GM12878 (cell line): Measurements from ENCODE around the gene MYO10. TPM values are rescaled to one million over a fixed set of nuclear protein-coding genes. Genes with fewer than 3 reads are reported as not detected.

Source experiments
- ATAC-seq: fragments of 200-7000 bp; cut with Tn5 transposase; 3 replicates; pipeline ENCODE4 v1.9.1; 2020; ENCODE audit warnings: mild to moderate bottlenecking, moderate library complexity
- BruUV-seq: library from RNA; stranded (reverse); fragments of 400-500 nt; replicated peaks from 2 replicates; lab custom pipeline; 2021; lab: Mats Ljungman, UMichigan
- CTCF ChIA-PET: fragments of 300-600 bp; sonication (Branson Sonifier 250); formaldehyde crosslinking; extraction: SDS; loops from one replicate; lab custom pipeline; 2021; ENCODE audit warnings: inconsistent platforms; lab: Yijun Ruan, JAX
- POLR2A ChIA-PET: fragments of 350-600 bp; formaldehyde crosslinking; extraction: SDS; loops from one replicate; lab custom pipeline; 2021; ENCODE audit warnings: inconsistent platforms; lab: Charles Lee
- RAD21 ChIA-PET: fragments of 300-600 bp; sonication (Branson Sonifier 250); formaldehyde crosslinking; loops from one replicate; lab custom pipeline; 2023; ENCODE audit warnings: antibody characterized with exemption; ENCODE audit not compliant: unreplicated experiment; lab: Charles Lee
- SMC1A ChIA-PET: fragments of 300-600 bp; sonication (Branson Sonifier 250); formaldehyde crosslinking; loops from one replicate; lab custom pipeline; 2023; ENCODE audit not compliant: unreplicated experiment, uncharacterized antibody; lab: Charles Lee
- DNase-seq: peaks from one replicate; pipeline ENCODE4 v3.0.0-alpha.2; 2011; ENCODE audit warnings: low read depth, low spot score
- FAIRE-seq: peaks from 3 replicates; lab custom pipeline; 2011; peaks lifted over from hg19 to GRCh38; lab: Jason Lieb, UNC
- H2AFZ ChIP-seq: 2 replicates; pipeline ENCODE4 v1.6.0; 2011; ENCODE audit warnings: low read depth, low read length, control low read depth; ENCODE audit not compliant: control insufficient read depth
- H3K27ac ChIP-seq: 2 replicates; pipeline ENCODE4 v1.5.1; 2011; ENCODE audit warnings: control low read depth; ENCODE audit not compliant: control insufficient read depth, insufficient read depth
- H3K27me3 ChIP-seq, 2 experiments: replicated peaks in 1 of 2; 2 replicates each; pipeline versions ENCODE4 v1.6.0 to v1.6.1; 2011; ENCODE audit warnings: low read length in 1 of 2; ENCODE audit not compliant: control insufficient read depth in 2 of 2, insufficient read depth in 2 of 2
- H3K36me3 ChIP-seq, 2 experiments: 2 replicates each; pipeline ENCODE4 v1.5.1; 2011; ENCODE audit warnings: low read length in 1 of 2; ENCODE audit not compliant: control insufficient read depth in 2 of 2, insufficient read depth in 2 of 2
- H3K4me1 ChIP-seq: 2 replicates; pipeline ENCODE4 v1.6.1; 2011; ENCODE audit warnings: mild to moderate bottlenecking, low read length, moderate library complexity, mixed read lengths; ENCODE audit not compliant: control insufficient read depth, insufficient read depth
- H3K4me2 ChIP-seq: 2 replicates; pipeline ENCODE4 v1.6.0; 2011; ENCODE audit warnings: control low read depth; ENCODE audit not compliant: control insufficient read depth, insufficient read depth
- H3K4me3 ChIP-seq: fragments of 200-600 bp; sonication (generic); 2 replicates; pipeline ENCODE4 v1.5.1; 2016
- H3K79me2 ChIP-seq: 2 replicates; pipeline ENCODE4 v1.6.0; 2011; ENCODE audit warnings: low read length; ENCODE audit not compliant: control insufficient read depth, insufficient read depth
- H3K9ac ChIP-seq: 2 replicates; pipeline ENCODE4 v1.8.0; 2011; ENCODE audit warnings: low read length, control low read depth, mixed read lengths; ENCODE audit not compliant: control insufficient read depth, insufficient read depth
- H3K9me3 ChIP-seq: replicated peaks from 3 replicates; pipeline ENCODE4 v1.5.1; 2011; ENCODE audit warnings: mild to moderate bottlenecking, low read length; ENCODE audit not compliant: control insufficient read depth, insufficient read depth
- H4K20me1 ChIP-seq: 2 replicates; pipeline ENCODE4 v1.6.0; 2011; ENCODE audit not compliant: control insufficient read depth, insufficient read depth
- CBX5 ChIP-seq: sonication (generic); IDR thresholded peaks from 2 replicates; pipeline ENCODE4 v1.6.1; 2016; ENCODE audit warnings: low read depth, moderate library complexity, mild to moderate bottlenecking, inconsistent platforms
- CEBPB ChIP-seq, 2 experiments: fragments of 150-350 bp in 1 of 2; IDR thresholded peaks; 2 replicates each; pipeline ENCODE4 v1.6.1; 2012 to 2014; ENCODE audit warnings: low read depth in 2 of 2, low read length in 2 of 2, borderline replicate concordance in 1 of 2, inconsistent platforms in 1 of 2
- EZH2 ChIP-seq: IDR thresholded peaks from 2 replicates; pipeline ENCODE4 v1.6.1; 2012; ENCODE audit warnings: low read depth, mild to moderate bottlenecking, control low read depth, inconsistent platforms, low read length, borderline replicate concordance; ENCODE audit not compliant: control insufficient read depth
- MTA2 ChIP-seq: fragments of 450-650 bp; IDR thresholded peaks from 2 replicates; pipeline ENCODE4 v1.6.1; 2016; ENCODE audit warnings: low read depth, mild to moderate bottlenecking, moderate library complexity
- MTA3 ChIP-seq: IDR thresholded peaks from 2 replicates; pipeline ENCODE4 v1.6.1; 2012; ENCODE audit warnings: low read length, inconsistent platforms, borderline replicate concordance
- MYC ChIP-seq: IDR thresholded peaks from 2 replicates; pipeline ENCODE4 v1.6.1; 2011; ENCODE audit warnings: mild to moderate bottlenecking, low read length, moderate library complexity, inconsistent platforms; ENCODE audit not compliant: insufficient read depth, insufficient replicate concordance, insufficient read length, severe bottlenecking
- POLR2AphosphoS2 ChIP-seq: IDR thresholded peaks from 2 replicates; pipeline ENCODE4 v1.6.1; 2011; ENCODE audit warnings: low read depth, mild to moderate bottlenecking, low read length, improper control_type of control experiment, moderate library complexity
- SUPT20H ChIP-seq: IDR thresholded peaks from 2 replicates; pipeline ENCODE4 v1.6.1; 2011; ENCODE audit warnings: low read depth, mild to moderate bottlenecking, low read length, moderate library complexity, borderline replicate concordance; ENCODE audit not compliant: control insufficient read depth
- ZNF622 ChIP-seq: fragments of 450-650 bp; IDR thresholded peaks from 2 replicates; pipeline ENCODE4 v1.6.1; 2017; ENCODE audit warnings: mild to moderate bottlenecking, inconsistent platforms
- ZZZ3 ChIP-seq: IDR thresholded peaks from 2 replicates; pipeline ENCODE4 v1.6.1; 2011; ENCODE audit warnings: low read depth; ENCODE audit not compliant: control insufficient read depth, insufficient read length
- WGBS: methylation state at CpG from one replicate; pipeline ENCODE4 v1.1.6; 2016; ENCODE audit warnings: low lambda C conversion rate; ENCODE audit not compliant: insufficient replicate concordance, insufficient coverage; ENCODE audit errors: missing lambda C conversion rate; 5-methylcytosine and 5-hydroxymethylcytosine counted together
- in situ Hi-C: fragments of 300-500 bp; cut with MboI; formaldehyde crosslinking; loops from 9 replicates; pipeline ENCODE4 v1.14.3; 2018; ENCODE audit warnings: mixed read lengths
- intact Hi-C: fragments of 100-400 bp; cut with micrococcal nuclease; formaldehyde crosslinking; loops from one replicate; pipeline ENCODE4 v1.14.2; 2022; ENCODE audit not compliant: unreplicated experiment
- polyA plus RNA-seq, 11 experiments: library from polyadenylated mRNA; depleted of rRNA in 4 of 11; unstranded in 6 of 11; stranded (reverse) in 5 of 11; fragments of >200 nt; fragmentation: Nextera tagmentation in 4 of 11; fragmentation: Illumina TruSeq in 1 of 11; extraction: Ambion mirVana in 4 of 11; extraction: Trizol in 1 of 11; gene quantifications; 1 replicate in 1 of 11; 2 replicates in 10 of 11; pipeline versions ENCODE4 v1.2.1 to v1.2.3, GENCODE V29; 2011 to 2016; ENCODE audit warnings: inconsistent platforms in 2 of 11, missing spikeins in 2 of 11, low read depth in 1 of 11
- total RNA-seq, 4 experiments: library from RNA; depleted of rRNA in 3 of 4; stranded (reverse); fragments of >200 nt in 3 of 4; fragmentation: Illumina TruSeq in 1 of 4; extraction: Trizol in 1 of 4; gene quantifications; 2 replicates each; pipeline versions ENCODE4 v1.2.1 to v1.2.3, GENCODE V29; 2013 to 2021
- TF ChIP-seq, protein P1 (sequence below): IDR thresholded peaks from 2 replicates; pipeline ENCODE4 v1.6.1; 2012; ENCODE audit warnings: mild to moderate bottlenecking, low read depth, low read length
- TF ChIP-seq, protein P2 (sequence below): fragments of 450-650 bp; IDR thresholded peaks from 2 replicates; pipeline ENCODE4 v1.6.1; 2018; ENCODE audit warnings: borderline replicate concordance, mild to moderate bottlenecking; ENCODE audit not compliant: partially characterized antibody
- TF ChIP-seq, protein P3 (sequence below): fragments of 450-650 bp; IDR thresholded peaks from 2 replicates; pipeline ENCODE4 v1.6.1; 2016; ENCODE audit warnings: mild to moderate bottlenecking
- TF ChIP-seq, protein P4 (sequence below): fragments of 450-650 bp; IDR thresholded peaks from 2 replicates; pipeline ENCODE4 v1.6.1; 2017; ENCODE audit warnings: mild to moderate bottlenecking

MYO10 gene
- total and polyA plus RNA-seq, 10 of the 15 experiments (the other 5 are each of a cell fraction or from before 2014, with no cell fraction given), result 0.02 to 0.77 (median 0.17) TPM

DNA sequence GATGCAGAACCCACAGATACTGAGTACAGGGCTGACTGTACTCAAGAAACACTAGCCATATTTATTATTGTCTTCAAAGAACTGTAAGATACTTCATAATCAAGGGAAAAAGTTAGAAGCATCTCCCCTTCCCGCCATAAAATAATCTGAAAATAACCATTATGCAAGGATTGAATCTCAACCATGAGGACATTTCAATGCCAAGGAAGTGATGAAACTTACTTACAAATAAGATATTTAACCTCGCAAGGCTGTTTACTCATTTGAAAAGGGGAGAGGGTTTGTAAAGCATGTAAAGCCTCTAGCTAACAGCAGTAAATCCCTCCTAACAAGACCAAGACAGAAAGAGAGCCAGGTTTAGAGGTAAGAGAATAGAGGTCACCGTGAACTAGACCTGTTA lies 6.3 kb downstream of the MYO10 start:
- Histone ChIP-seq H3K4me3 (no peak overlapping the region), H3K9me3 (no peaks in the 10 kb centered on the region), H2AFZ (no peak overlapping the region), H3K36me3 (no peaks in the 10 kb centered on the region), H3K9ac (no peak overlapping the region)
- ChIA-PET CTCF (no interaction called here), POLR2A (no interaction called here)
- no peak for DNase-seq
- in situ Hi-C loops, result loop anchor here (10.0 kb wide), 1 partner anchor 255 kb away; no protein-coding TSS in a partner anchor
- no TSS peak for BruUV-seq
- TF ChIP-seq EZH2, result no peak
- TF ChIP-seq MTA2, result no peak
- TF ChIP-seq MYC, result no peak
- TF ChIP-seq, protein P1, sequence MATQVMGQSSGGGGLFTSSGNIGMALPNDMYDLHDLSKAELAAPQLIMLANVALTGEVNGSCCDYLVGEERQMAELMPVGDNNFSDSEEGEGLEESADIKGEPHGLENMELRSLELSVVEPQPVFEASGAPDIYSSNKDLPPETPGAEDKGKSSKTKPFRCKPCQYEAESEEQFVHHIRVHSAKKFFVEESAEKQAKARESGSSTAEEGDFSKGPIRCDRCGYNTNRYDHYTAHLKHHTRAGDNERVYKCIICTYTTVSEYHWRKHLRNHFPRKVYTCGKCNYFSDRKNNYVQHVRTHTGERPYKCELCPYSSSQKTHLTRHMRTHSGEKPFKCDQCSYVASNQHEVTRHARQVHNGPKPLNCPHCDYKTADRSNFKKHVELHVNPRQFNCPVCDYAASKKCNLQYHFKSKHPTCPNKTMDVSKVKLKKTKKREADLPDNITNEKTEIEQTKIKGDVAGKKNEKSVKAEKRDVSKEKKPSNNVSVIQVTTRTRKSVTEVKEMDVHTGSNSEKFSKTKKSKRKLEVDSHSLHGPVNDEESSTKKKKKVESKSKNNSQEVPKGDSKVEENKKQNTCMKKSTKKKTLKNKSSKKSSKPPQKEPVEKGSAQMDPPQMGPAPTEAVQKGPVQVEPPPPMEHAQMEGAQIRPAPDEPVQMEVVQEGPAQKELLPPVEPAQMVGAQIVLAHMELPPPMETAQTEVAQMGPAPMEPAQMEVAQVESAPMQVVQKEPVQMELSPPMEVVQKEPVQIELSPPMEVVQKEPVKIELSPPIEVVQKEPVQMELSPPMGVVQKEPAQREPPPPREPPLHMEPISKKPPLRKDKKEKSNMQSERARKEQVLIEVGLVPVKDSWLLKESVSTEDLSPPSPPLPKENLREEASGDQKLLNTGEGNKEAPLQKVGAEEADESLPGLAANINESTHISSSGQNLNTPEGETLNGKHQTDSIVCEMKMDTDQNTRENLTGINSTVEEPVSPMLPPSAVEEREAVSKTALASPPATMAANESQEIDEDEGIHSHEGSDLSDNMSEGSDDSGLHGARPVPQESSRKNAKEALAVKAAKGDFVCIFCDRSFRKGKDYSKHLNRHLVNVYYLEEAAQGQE, result no peak
- TF ChIP-seq, protein P2, sequence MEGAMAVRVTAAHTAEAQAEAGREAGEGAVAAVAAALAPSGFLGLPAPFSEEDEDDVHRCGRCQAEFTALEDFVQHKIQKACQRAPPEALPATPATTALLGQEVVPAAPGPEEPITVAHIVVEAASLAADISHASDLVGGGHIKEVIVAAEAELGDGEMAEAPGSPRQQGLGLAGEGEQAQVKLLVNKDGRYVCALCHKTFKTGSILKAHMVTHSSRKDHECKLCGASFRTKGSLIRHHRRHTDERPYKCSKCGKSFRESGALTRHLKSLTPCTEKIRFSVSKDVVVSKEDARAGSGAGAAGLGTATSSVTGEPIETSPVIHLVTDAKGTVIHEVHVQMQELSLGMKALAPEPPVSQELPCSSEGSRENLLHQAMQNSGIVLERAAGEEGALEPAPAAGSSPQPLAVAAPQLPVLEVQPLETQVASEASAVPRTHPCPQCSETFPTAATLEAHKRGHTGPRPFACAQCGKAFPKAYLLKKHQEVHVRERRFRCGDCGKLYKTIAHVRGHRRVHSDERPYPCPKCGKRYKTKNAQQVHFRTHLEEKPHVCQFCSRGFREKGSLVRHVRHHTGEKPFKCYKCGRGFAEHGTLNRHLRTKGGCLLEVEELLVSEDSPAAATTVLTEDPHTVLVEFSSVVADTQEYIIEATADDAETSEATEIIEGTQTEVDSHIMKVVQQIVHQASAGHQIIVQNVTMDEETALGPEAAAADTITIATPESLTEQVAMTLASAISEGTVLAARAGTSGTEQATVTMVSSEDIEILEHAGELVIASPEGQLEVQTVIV, result no peak
- no peak for TF ChIP-seq ZNF622
- no peak for TF ChIP-seq MTA3
- no peak for TF ChIP-seq ZZZ3
- no peak for TF ChIP-seq CBX5
- TF ChIP-seq, protein P3, sequence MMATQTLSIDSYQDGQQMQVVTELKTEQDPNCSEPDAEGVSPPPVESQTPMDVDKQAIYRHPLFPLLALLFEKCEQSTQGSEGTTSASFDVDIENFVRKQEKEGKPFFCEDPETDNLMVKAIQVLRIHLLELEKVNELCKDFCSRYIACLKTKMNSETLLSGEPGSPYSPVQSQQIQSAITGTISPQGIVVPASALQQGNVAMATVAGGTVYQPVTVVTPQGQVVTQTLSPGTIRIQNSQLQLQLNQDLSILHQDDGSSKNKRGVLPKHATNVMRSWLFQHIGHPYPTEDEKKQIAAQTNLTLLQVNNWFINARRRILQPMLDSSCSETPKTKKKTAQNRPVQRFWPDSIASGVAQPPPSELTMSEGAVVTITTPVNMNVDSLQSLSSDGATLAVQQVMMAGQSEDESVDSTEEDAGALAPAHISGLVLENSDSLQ, result no peak
- TF ChIP-seq POLR2AphosphoS2, result no peak
- TF ChIP-seq CEBPB (IDR thresholded peaks at IDR 0.05; ENCODE audit: borderline replicate concordance in 1 of 2, low read depth in 2 of 2, low read length in 2 of 2), result no peak
- no peak for TF ChIP-seq SUPT20H
- TF ChIP-seq, protein P4, sequence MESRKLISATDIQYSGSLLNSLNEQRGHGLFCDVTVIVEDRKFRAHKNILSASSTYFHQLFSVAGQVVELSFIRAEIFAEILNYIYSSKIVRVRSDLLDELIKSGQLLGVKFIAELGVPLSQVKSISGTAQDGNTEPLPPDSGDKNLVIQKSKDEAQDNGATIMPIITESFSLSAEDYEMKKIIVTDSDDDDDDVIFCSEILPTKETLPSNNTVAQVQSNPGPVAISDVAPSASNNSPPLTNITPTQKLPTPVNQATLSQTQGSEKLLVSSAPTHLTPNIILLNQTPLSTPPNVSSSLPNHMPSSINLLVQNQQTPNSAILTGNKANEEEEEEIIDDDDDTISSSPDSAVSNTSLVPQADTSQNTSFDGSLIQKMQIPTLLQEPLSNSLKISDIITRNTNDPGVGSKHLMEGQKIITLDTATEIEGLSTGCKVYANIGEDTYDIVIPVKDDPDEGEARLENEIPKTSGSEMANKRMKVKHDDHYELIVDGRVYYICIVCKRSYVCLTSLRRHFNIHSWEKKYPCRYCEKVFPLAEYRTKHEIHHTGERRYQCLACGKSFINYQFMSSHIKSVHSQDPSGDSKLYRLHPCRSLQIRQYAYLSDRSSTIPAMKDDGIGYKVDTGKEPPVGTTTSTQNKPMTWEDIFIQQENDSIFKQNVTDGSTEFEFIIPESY, result no peak
- TF ChIP-seq, all 136 proteins: peak for 0
- Histone ChIP-seq H3K4me2 (no peak overlapping the region), H3K27me3 (peaks cover 0 to 14% of the 10 kb centered on the region in 2 experiments; a peak in 1 of 4 replicates), H3K27ac (no peak overlapping the region), H3K79me2 (no peaks in the 10 kb centered on the region), H4K20me1 (no peaks in the 10 kb centered on the region), H3K4me1 (no peaks in the 10 kb centered on the region)
- ChIA-PET RAD21 (no interaction called here), SMC1A (no interaction called here)
- ATAC-seq, result no peak
- FAIRE-seq, result no peak
- intact Hi-C loops, result loop anchor here (5.0 kb wide), 1 partner anchor 138 kb away; no protein-coding TSS in a partner anchor
- 61% methylated on average over 3 of the region's 3 CpGs for WGBS
